HEK293 (cell line): ENCODE results near the gene FAM167B.

ENCODE experiments used
- GLI2 ChIP-seq: fragments of 450-650 bp; formaldehyde crosslinking; IDR thresholded peaks from 2 replicates; pipeline ENCODE4; 2017; ENCODE audit warnings: missing biosample characterization, missing genetic modification characterization, low read depth, borderline replicate concordance
- KLF16 ChIP-seq: fragments of 450-650 bp; formaldehyde crosslinking; IDR thresholded peaks from 2 replicates; pipeline ENCODE4 v1.5.1; 2017; ENCODE audit warnings: missing biosample characterization, missing genetic modification characterization
- OVOL3 ChIP-seq: fragments of 450-650 bp; formaldehyde crosslinking; IDR thresholded peaks from 2 replicates; pipeline ENCODE4 v1.5.1; 2016; ENCODE audit warnings: missing biosample characterization, missing genetic modification characterization
- PRDM4 ChIP-seq: fragments of 450-650 bp; formaldehyde crosslinking; IDR thresholded peaks from 2 replicates; pipeline ENCODE4 v1.5.1; 2017; ENCODE audit warnings: missing biosample characterization, missing genetic modification characterization
- SP2 ChIP-seq: fragments of 450-650 bp; formaldehyde crosslinking; IDR thresholded peaks from 2 replicates; pipeline ENCODE4 v1.5.1; 2016; ENCODE audit warnings: missing biosample characterization, missing genetic modification characterization
- TCF7L2 ChIP-seq: IDR thresholded peaks from 2 replicates; pipeline ENCODE4 v1.6.1; 2011; ENCODE audit warnings: low read depth, mild to moderate bottlenecking, inconsistent platforms, low read length, moderate library complexity, borderline replicate concordance
- ZBTB1 ChIP-seq: fragments of 450-650 bp; formaldehyde crosslinking; IDR thresholded peaks from 2 replicates; pipeline ENCODE4 v1.5.1; 2016; ENCODE audit warnings: missing biosample characterization, missing genetic modification characterization
- ZFP37 ChIP-seq: fragments of 450-650 bp; formaldehyde crosslinking; IDR thresholded peaks from 2 replicates; pipeline ENCODE4 v1.5.1; 2016; ENCODE audit warnings: missing biosample characterization, missing genetic modification characterization
- ZNF140 ChIP-seq: fragments of 450-650 bp; formaldehyde crosslinking; IDR thresholded peaks from 2 replicates; pipeline ENCODE4 v1.5.1; 2016; ENCODE audit warnings: missing biosample characterization, missing genetic modification characterization
- ZNF155 ChIP-seq: fragments of 450-650 bp; formaldehyde crosslinking; IDR thresholded peaks from 2 replicates; pipeline ENCODE4 v1.5.1; 2016; ENCODE audit warnings: missing biosample characterization, missing genetic modification characterization
- ZNF175 ChIP-seq: fragments of 450-650 bp; formaldehyde crosslinking; IDR thresholded peaks from 2 replicates; pipeline ENCODE4 v1.5.1; 2016; ENCODE audit warnings: missing biosample characterization, missing genetic modification characterization
- ZNF214 ChIP-seq: fragments of 450-650 bp; formaldehyde crosslinking; IDR thresholded peaks from 2 replicates; pipeline ENCODE4 v1.5.1; 2017; ENCODE audit warnings: missing biosample characterization, mild to moderate bottlenecking, missing genetic modification characterization, borderline replicate concordance
- ZNF248 ChIP-seq: fragments of 450-650 bp; formaldehyde crosslinking; IDR thresholded peaks from 2 replicates; pipeline ENCODE4 v1.5.1; 2017; ENCODE audit warnings: missing biosample characterization, missing genetic modification characterization
- ZNF280C ChIP-seq: fragments of 450-650 bp; formaldehyde crosslinking; IDR thresholded peaks from 2 replicates; pipeline ENCODE4 v1.5.1; 2016; ENCODE audit warnings: missing biosample characterization, missing genetic modification characterization
- ZNF280D ChIP-seq: fragments of 450-650 bp; formaldehyde crosslinking; IDR thresholded peaks from 2 replicates; pipeline ENCODE4 v1.5.1; 2016; ENCODE audit warnings: missing biosample characterization, missing genetic modification characterization
- ZNF292 ChIP-seq: fragments of 450-650 bp; formaldehyde crosslinking; IDR thresholded peaks from 2 replicates; pipeline ENCODE4 v1.5.1; 2016; ENCODE audit warnings: low read depth, missing biosample characterization, missing genetic modification characterization, borderline replicate concordance
- ZNF335 ChIP-seq: fragments of 450-650 bp; formaldehyde crosslinking; conservative IDR thresholded peaks from 2 replicates; pipeline ENCODE4 v1.5.1; 2016; ENCODE audit warnings: missing biosample characterization, missing genetic modification characterization
- ZNF341 ChIP-seq: fragments of 450-650 bp; formaldehyde crosslinking; IDR thresholded peaks from 2 replicates; pipeline ENCODE4; 2016; ENCODE audit warnings: low read depth, missing biosample characterization, missing genetic modification characterization
- ZNF350 ChIP-seq: fragments of 450-650 bp; formaldehyde crosslinking; IDR thresholded peaks from 2 replicates; pipeline ENCODE4 v1.5.0; 2017; ENCODE audit warnings: missing biosample characterization, mild to moderate bottlenecking, missing genetic modification characterization
- ZNF518A ChIP-seq: fragments of 450-650 bp; formaldehyde crosslinking; conservative IDR thresholded peaks from 2 replicates; pipeline ENCODE4 v1.5.1; 2016; ENCODE audit warnings: low read depth, missing biosample characterization, missing genetic modification characterization
- ZNF600 ChIP-seq: fragments of 450-650 bp; formaldehyde crosslinking; IDR thresholded peaks from 2 replicates; pipeline ENCODE4 v1.5.1; 2016; ENCODE audit warnings: missing biosample characterization, missing genetic modification characterization
- ZNF624 ChIP-seq: fragments of 450-650 bp; formaldehyde crosslinking; IDR thresholded peaks from 2 replicates; pipeline ENCODE4 v1.5.1; 2017; ENCODE audit warnings: missing biosample characterization, missing genetic modification characterization
- ZSCAN5A ChIP-seq: fragments of 450-650 bp; formaldehyde crosslinking; IDR thresholded peaks from 2 replicates; pipeline ENCODE4 v1.5.1; 2016; ENCODE audit warnings: missing biosample characterization, missing genetic modification characterization

FAM167B gene

GRCh38 chr1:32272557-32273390 lies 25.8 kb downstream of the FAM167B start (continued):
- TF ChIP-seq ZNF248 (tag by site-specific recombination) (0 out of 2 replicates have a peak, but pooled peaks have one; percentile 13), ZBTB1 (tag by site-specific recombination) (no peak), PRDM4 (tag by site-specific recombination) (no peak; the same call in 1 of the 2 replicates), SP2 (tag by site-specific recombination) (no peak), OVOL3 (tag by site-specific recombination) (no peak; the same call in 1 of the 2 replicates), ZNF341 (tag by site-specific recombination) (no peak), ZNF175 (0 out of 2 replicates have a peak, but pooled peaks have one; percentile 13), ZNF140 (tag by site-specific recombination) (no peak), ZSCAN5A (tag by site-specific recombination) (no peak), TCF7L2 (no peak), ZNF292 (tag by site-specific recombination) (no peak), ZNF335 (no peak), ZNF624 (tag by site-specific recombination) (no peak), ZNF155 (tag by site-specific recombination) (0 out of 2 replicates have a peak, but pooled peaks have one; percentile 74), GLI2 (tag by site-specific recombination) (no peak), ZNF350 (tag by site-specific recombination) (no peak), KLF16 (tag by site-specific recombination) (no peak), ZFP37 (no peak), ZNF280D (tag by site-specific recombination) (no peak), ZNF600 (0 out of 2 replicates have a peak, but pooled peaks have one; percentile 29), ZNF214 (tag by site-specific recombination) (no peak), ZNF280C (tag by site-specific recombination) (no peak), ZNF518A (tag by site-specific recombination) (no peak)
